HG02885 (cell line): ENCODE data around the gene TMPRSS4.
"Not testable (repeated sequence)": the region's sequence is repeated elsewhere in the genome, so short reads cannot be mapped to it uniquely, and the experiment has no call there.

ENCODE experiments used
- ATAC-seq: cut with Tn5 transposase; IDR thresholded peaks from one replicate; pipeline ENCODE4 v1.9.1; 2021; ENCODE audit warnings: mild to moderate bottlenecking; ENCODE audit not compliant: unreplicated experiment, poor library complexity

TMPRSS4 gene

GRCh38 chr11:118055966-118056365 lies 20.9 kb upstream of the TMPRSS4 start:
- no peak for ATAC-seq

GRCh38 chr11:118056806-118057205 lies 20.1 kb upstream of the TMPRSS4 start:
- no peak for ATAC-seq

- no peak for ATAC-seq
These were observed 19.4 kb upstream of the TMPRSS4 start for GRCh38 chr11:118057251-118058145.

- ATAC-seq = no peak
These were observed 18.3 kb upstream of the TMPRSS4 start for GRCh38 chr11:118058311-118059245.

GRCh38 chr11:118059246-118059940 lies 17.5 kb upstream of the TMPRSS4 start:
- no peak for ATAC-seq

GRCh38 chr11:118060081-118060661 lies 16.7 kb upstream of the TMPRSS4 start:
- ATAC-seq = no peak

GRCh38 chr11:118060869-118061268 lies 16.0 kb upstream of the TMPRSS4 start:
- no peak for ATAC-seq

GRCh38 chr11:118061586-118062125 lies 15.2 kb upstream of the TMPRSS4 start:
- ATAC-seq = no peak

GRCh38 chr11:118062181-118062580 lies 14.7 kb upstream of the TMPRSS4 start:
- ATAC-seq = not testable (repeated sequence)

GRCh38 chr11:118062631-118063030 lies 14.2 kb upstream of the TMPRSS4 start:
- not testable (repeated sequence) for ATAC-seq

- no peak for ATAC-seq
These were observed 11.9 kb upstream of the TMPRSS4 start for GRCh38 chr11:118064956-118065355.

GRCh38 chr11:118065384-118065783 lies 11.5 kb upstream of the TMPRSS4 start:
- no peak for ATAC-seq

GRCh38 chr11:118067006-118067405 lies 9.9 kb upstream of the TMPRSS4 start:
- no peak for ATAC-seq

GRCh38 chr11:118068206-118068944 lies 8.5 kb upstream of the TMPRSS4 start:
- ATAC-seq = no peak

- no peak for ATAC-seq
These were observed 7.8 kb upstream of the TMPRSS4 start for GRCh38 chr11:118068945-118069612.

GRCh38 chr11:118071416-118072030 lies 5.4 kb upstream of the TMPRSS4 start:
- no peak for ATAC-seq

- ATAC-seq = no peak
These were observed 3.3 kb upstream of the TMPRSS4 start for GRCh38 chr11:118073554-118073953.

GRCh38 chr11:118074091-118074685 lies 2.7 kb upstream of the TMPRSS4 start:
- ATAC-seq = no peak
